Thyroid gland (tissue), 4 donors: Measurements from ENCODE around the gene FOXO3.

Source experiments
- CTCF ChIP-seq, 6 experiments: fragments of 200-600 bp in 3 of 6; fragments of 450-650 bp in 3 of 6; sonication (generic) in 3 of 6; IDR thresholded peaks; one replicate each; pipeline ENCODE4 v1.5.1; 2016 to 2019; ENCODE audit warnings: antibody characterized with exemption in 6 of 6, mild to moderate bottlenecking in 2 of 6, inconsistent platforms in 1 of 6, moderate library complexity in 1 of 6
- POLR2A ChIP-seq, 2 donors: fragments of 450-650 bp; IDR thresholded peaks; one replicate each; pipeline ENCODE4 v1.6.1; 2017; ENCODE audit warnings: antibody characterized with exemption in 2 of 2, mild to moderate bottlenecking in 2 of 2, moderate library complexity in 1 of 2

GRCh38 chr6:108727966-108728730 is 167.4 kb downstream of the FOXO3 start:
- TF ChIP-seq CTCF (IDR thresholded peaks at IDR 0.05) (no peak), POLR2A (IDR thresholded peaks at IDR 0.05) (no peak)
